LoVo (cell line): ENCODE data around the gene ZCCHC3.
A peak's percentile ranks its signal among the peaks of the same experiment; 100 is the strongest.

ENCODE experiments used
- DNase-seq: peaks from one replicate; pipeline ENCODE4 v3.0.0-alpha.2; 2016; ENCODE audit warnings: low spot score

ZCCHC3 gene

DNA sequence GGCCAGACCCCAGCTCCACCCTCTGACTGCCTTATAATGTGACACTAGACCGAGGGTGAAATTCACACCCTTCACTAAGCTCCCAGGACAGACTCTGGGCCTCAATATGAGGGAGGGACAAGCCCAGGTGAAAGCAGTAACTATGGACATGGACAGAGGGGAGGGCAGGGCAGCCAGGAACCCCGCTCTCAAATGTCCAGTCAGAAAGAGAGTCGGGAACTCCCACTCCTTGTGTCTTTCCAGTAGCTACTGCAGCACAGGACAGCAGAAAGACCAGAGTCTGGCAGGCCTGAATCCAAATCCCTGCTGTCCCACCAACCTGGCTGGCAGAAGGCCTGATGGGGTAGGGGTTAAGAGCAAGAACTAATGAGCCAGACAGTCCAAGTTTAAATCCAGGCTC, 13.2 kb upstream of the ZCCHC3 start:
- no peak for DNase-seq

DNA sequence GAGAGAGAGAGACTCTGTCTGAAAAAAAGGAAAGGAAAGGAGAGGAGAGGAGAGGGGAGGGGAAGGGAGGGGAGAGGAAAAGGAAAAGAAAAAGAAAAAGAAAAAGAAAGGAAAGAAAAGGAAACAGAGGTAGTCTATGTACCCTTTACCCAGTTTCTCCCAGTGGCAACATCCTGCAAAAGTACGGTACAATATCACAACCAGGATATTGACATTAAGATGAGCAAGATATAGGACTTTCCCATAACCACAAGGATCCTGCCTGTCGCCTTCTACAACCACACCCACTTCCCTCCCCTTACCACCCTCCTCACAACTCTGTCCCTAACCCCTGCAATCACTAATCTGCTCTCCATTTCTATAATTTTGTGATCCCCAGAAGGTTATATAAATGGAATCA, 10.9 kb upstream of the ZCCHC3 start:
- DNase-seq, result no peak

DNA sequence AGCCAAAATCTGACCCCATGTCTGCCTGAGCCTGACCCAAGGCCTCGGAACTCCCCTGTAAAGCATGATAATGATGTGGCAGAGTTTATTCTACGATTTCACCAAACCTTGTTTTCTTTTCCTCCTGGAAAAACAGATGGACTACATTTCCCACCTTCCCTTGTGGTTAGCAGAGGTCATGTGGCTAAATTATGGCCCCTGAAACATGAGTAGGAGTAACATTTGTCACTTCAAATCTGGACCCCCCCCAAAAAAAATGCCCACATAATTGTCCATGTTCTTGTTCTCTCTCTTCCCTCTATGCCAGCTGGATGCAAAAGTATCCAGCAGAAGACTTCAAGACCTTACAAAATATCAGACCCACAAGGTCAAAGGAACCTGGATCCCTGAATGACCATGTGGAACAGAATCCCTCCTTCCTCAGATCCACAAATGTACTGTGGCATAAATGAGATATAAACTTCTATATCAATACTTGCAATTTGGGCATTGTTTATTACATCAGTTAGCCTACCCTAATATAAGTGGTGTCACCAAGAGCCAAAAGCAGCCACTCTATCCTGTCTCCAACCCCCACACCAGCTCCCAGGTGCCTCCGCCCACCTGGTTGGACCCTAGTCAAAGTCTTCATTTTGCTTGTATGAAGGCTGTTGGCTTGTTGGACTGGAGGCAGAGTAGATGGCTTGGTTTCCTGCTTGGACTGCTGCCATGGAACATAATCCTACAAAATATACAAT, 8.2 kb upstream of the ZCCHC3 start:
- no peak for DNase-seq

DNA sequence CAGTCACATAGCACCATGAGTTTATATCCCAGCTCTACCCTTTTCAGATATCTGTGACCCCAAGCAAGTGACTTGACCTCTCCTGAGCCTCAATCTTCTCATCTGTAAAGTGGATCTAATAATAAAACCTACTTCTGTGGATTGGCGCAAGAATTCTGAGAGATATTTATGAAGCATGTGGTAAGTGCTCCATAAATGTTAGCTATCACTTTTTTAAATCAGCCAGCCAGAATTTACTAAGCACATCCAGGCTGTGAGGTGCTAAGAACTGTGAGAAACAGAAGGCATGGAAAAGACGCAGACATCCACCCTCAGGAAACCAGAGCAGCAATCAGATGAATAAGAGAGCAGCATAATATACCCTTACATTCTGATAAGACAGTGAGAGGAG, 7.7 kb upstream of the ZCCHC3 start:
- no peak for DNase-seq

DNA sequence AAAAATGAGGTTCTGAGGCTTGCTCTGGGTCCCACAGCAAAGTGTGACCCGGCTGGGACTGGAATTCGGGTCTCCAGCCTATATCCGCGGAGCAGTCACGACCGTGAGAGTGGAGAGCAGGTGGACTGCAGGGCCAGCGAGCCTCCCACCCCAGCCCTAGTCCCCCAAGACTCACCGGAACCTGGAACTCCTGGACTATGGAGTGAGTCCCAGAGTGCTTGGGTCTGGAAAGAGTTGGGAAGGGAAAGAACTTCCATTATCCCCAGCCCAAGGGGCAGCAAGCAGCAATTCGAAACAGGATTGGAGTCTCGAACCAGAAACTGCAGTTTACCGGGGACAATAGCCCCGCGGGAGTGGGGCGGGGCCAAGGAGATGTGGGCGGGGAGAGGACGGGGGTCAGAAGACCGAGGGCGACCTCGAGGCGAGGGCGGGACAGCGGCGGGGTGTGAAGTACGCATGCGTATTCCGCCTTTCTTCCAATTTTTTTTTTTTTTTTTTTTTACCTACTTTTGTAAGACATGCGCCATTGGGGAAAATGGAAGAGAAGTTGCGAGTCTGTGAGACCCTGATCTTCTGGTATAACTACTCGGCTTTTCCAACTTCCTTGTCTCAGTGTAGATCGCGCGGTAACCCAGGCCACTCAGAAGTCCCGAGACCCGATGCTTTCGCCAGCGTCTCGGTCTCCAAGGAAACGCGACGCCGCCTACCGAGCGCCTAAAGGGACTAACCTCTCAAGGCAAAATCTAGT, 7.1 kb upstream of the ZCCHC3 start, which contains the start of gene C20orf96:
TSS of gene C20orf96 (minus strand) at position 667 of the 748 bp plus-strand sequence. CDS start at position 527, 140 bp downstream.
- DNase-seq, result peak; percentile 90

DNA sequence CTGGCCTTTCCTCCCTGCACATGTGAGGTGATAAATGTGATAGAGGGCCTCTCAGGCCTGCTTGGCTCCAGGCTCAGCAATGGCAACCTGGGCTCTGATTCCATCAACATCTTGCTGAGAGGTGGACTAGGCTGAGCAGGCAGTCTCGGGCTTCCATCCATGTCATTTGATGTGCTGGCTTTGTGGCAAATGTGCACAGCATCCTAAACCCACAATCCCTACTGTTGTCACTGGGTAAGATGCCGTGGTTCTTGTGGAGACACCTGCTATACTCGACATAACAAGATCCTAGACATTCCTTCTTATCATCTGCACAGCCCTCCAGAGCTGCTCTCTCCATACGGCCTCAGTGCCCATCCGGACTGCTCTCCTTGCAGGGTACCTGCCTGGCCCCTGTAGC, 2.8 kb upstream of the ZCCHC3 start:
- no peak for DNase-seq

DNA sequence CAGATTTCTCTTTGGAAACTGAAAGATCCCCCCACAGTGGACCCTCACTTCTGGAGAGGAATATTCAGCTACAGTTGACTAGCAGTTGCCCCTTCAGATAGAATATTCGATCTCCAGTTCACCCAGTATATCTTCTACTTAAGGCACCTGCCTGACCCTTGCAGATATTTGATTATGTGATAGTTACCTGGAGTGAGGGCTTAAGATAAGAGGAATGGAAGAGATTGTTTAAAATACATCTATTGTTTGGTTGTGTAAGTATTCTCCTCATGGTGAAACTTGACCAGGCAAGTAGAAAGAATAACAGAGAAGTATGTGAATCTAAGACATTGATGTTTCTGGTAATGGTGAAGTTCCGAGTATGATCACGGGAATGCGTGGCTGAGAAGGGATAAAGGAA, 1.6 kb upstream of the ZCCHC3 start:
- no peak for DNase-seq

DNA sequence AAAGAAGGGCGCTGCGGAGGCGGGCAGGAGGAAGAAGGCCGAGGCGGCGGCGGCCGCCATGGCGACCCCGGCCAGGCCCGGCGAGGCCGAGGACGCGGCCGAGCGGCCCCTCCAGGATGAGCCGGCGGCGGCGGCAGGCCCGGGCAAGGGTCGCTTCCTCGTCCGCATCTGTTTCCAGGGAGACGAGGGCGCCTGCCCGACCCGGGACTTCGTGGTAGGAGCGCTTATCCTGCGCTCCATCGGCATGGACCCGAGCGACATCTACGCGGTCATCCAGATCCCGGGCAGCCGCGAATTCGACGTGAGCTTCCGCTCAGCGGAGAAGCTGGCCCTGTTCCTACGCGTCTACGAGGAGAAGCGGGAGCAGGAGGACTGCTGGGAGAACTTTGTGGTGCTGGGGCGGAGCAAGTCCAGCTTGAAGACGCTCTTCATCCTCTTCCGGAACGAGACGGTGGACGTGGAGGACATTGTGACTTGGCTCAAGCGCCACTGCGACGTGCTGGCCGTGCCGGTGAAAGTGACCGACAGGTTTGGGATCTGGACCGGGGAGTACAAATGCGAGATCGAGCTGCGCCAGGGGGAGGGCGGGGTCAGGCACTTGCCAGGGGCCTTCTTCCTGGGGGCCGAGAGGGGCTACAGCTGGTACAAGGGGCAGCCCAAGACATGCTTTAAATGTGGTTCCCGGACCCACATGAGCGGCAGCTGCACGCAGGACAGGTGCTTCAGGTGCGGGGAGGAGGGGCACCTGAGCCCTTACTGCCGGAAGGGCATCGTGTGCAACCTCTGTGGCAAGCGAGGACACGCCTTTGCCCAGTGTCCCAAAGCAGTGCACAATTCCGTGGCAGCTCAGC, 780 bp downstream of the ZCCHC3 start:
- peak; percentile 58 for DNase-seq

DNA sequence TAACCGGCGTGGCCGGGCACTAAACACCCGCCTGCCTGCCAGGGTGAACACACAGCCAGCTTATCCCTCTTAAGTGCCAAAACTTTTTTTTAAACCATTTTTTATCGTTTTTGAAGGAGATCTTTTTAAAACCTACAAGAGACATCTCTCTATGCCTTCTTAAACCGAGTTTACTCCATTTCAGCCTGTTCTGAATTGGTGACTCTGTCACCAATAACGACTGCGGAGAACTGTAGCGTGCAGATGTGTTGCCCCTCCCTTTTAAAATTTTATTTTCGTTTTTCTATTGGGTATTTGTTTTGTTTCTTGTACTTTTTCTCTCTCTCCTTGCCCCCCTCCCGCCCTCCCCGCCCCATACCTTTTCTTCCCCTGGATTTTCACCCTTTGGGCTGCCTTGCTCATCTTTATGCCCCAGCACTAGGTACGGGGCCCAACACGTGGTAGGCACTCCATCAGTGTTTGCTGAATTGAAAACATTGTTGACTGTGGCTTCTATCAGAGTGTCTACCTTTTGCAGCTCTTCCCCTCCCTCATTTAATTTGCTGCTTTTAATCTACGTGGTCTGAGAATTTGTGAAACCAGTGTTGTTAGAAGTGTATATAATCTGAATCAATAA, 1.5 kb downstream of the ZCCHC3 start:
- DNase-seq, result no peak

DNA sequence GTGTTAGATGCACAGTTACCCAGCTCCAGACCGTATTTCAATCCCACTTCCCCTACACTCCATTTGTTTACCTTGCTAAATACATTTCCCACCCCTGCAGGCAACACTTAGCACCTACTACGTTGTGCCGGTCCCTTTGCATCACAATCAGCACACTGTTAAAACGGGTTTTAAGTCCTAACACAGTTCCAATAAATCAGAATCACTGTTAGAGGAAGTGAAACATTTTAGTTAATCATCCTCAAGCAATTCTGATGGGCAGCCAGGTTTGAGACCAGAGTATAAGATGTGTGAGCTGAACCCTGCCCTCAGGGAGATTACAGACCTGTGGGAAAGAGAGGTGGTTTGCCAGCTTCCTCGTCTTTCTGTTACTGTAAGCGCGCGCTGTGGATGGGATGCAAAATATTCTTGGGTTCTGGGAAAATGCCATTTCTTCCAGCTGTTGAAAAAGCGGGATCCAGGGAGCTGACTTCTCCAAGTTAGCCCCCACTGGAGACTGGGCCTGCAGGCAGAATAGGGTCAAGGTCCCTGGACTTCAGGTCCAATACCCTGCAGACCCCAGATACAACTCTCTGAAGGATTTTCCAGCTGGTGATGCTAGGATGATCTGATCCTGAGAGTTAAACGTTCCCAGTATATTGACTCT, 3.1 kb downstream of the ZCCHC3 start:
- DNase-seq, result no peak

DNA sequence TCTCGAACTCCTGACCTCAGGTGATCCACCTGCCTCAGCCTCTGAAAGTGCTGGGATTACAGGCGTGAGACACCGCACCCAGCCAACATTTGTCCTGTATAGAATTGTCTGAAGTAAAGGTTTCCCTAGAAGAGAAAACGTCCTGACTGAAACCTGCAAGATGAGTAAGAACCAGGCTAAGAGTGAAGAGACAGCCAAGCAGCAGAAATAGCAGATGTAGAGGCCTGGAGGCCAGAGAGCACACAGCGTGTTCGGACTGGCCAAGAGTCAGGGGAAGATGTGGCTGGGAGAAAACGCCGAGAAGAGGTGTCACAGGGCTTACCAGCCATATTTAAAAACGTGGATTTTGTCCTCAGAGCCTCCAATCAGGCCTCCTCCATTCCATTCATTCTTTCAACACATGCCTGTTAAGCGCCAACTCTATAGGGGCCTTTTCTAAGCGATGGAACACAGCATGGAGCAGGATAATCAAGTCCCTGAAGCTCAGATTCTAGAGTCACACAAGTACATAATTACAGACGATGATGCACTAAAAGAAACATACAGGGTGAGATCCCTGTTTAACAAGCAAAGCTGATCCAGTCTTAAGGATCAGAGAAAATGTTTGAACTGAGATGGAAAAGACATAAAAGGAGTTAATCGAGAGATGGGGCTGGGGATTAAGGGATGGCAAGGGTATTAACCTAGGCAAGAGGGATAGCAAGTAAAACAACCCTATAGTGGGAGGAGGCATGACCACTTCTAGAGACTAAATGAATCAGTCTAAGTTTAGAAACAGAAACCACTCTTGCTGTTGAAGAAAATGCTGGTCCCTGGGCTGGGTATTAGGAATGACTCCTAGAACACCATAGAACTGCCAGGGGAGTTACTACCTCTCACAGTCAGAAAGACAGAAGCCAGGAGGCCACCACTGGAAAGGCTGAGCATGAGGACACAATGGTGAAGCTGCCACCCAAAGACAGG, 4.8 kb downstream of the ZCCHC3 start:
- no peak for DNase-seq

DNA sequence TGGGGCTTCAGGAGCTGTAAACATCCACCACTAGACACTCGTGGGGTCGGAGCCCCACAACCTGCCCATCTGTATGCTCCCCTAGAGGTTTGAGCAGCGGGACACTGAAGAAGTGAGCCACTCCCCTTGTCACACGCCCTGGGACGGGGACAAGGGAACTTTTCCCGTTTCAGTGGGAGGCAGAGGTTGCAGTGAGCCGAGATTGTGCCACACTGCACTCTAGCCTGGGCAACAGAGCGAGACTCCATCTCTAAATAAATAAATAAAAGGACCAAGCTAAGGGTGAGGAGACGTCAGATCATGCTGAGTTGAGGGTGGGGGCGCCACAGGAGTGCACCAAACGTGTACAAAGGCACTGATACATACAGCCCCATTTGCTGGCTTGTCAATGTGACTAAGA, 8.4 kb downstream of the ZCCHC3 start:
- no peak for DNase-seq

DNA sequence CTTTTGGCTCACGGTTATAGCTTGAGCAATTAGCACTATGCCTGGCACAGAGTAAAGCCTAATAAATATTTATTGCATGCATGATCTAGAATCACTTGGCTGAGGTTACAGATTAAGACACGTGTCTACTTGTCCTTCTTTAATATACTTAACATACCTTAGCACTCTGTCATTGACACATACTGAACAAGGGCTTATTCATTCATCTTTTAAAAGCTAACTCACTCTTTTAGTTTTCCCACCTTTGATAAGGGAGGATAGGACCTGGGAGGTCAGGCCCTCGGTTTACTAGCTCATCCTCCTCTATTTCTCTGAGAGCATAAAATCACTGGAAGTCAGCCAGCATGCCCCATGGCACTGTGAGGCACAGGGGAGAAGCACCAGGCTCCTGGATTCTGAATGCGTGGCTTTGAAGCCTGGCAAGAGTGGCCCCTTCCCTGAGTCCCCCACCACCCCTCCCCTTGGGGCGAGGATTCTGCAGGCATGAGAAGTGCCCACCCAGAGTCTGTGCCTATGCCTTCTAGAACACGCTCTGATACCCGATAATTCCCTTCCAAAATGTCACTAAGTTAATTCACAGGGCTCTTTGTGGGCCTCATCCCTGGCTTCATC, 11.2 kb downstream of the ZCCHC3 start:
- no peak for DNase-seq

DNA sequence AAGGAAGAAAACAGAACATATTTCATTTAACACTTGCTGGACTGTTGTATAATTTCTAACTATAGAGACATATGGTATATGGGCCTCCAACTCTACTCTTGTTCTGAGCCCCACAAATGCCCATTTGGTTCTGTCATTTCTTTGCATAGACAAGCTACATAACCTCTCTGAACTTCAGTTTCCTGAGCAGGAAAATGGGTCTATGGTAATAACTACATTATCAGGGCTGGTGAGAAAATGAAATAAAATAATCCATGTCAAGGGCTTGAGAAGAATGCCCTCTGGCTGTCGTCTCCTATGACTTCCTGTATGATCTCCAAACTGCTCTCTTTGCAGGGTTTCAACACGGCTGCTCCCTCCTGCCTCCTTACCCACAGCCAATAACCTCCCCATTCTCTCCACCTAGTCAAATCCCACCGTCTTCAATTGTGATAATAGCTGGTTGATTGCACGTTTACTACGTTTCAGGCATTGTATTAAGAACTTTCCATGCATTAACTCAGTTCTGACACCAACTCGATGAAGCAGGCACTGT, 12.0 kb downstream of the ZCCHC3 start:
- DNase-seq, result no peak

DNA sequence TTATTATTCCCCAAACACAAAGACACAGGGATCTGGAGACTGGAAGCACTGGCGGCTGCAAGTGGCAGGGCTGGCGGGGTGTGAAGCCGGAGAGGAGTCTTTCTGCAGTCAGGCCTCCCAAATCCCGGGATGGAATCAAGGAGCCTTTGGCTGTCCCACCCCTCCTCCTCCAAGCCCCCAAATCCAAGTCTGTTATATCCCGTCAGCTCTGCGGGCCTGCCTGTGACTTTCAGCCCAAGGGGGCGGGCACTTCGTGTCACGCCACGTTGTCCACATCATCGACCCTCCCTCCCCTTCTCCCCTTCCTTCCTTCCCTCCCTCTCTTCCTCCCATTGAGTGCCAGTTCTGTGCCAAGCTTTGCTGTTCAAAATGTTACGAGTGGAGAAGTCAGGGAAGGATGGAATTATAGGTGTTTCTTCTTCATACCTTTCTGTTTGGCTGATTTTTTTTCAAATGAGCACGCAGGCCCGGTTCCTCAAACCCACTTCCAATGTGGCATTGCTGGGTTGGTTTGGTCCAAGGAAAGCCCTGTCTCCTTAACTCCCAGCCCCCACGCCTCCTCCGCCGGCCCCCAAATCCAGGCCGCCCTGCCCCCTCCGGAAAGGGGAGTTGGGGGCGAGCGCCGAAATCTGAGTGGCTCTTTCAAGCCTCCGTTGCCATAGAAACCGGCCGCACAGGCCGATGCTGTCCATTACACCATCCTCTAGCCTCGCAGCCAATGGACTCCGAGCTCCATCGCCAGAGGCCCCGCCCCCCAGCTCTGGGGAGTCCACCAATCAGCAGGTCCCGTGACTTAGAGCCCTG, 12.7 kb downstream of the ZCCHC3 start:
- DNase-seq, result no peak

DNA sequence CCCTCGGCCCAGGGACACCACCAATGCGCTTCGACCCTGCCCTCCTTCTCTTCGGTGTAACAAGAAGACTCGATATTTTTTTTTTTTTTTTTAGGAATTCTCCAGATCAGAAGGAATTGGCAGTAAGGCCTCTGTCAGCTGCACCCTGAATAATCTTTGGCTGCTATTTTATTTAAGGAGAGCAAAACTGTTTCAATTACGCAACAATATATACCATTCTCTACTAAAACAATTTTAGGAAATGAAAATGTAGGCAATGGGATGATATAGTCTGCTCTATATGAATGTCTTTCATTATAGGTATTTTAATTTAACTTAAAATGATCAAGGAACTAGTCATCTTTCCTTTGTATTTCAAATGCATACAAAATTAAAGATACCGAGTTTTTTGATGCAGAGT, 13.3 kb downstream of the ZCCHC3 start:
- no peak for DNase-seq

DNA sequence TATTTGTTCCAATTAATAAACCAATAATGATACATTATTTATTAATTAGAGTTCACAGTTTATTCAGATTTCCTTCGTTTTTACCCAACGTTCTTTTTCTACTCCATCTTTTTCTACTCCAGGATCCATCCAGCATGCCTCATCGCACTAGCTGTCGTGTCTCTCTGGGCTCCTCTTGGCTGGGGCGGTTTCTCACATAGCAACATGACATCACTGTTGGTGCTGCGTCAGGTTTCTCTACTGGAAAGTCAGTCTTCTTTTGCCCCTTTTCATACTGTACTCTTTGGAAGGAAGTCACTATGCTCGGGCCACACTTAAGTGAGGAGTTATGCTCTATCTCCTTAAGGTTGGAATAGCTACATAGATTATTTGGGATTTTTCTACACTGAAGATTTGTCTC, 14.2 kb downstream of the ZCCHC3 start:
- DNase-seq, result no peak

DNA sequence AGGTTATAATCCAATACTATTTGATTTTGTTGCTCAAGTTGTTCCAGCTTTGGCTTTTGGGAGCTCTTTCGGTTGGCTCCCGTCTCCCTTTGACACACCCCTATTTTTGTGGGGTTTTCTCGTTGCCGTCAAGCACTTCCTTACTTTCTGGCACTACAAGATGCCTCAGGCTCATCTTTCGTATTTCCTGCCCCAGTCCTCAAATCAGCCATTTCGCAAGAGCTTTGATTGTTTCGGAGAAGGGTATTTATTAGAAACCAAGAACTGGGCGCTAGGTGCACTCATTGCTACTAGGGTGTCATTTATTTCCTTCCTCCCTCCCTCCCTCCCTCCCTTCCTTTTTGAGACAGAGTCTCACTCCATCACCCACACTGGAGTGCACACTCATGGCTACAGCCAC, 14.7 kb downstream of the ZCCHC3 start:
- no peak for DNase-seq

DNA sequence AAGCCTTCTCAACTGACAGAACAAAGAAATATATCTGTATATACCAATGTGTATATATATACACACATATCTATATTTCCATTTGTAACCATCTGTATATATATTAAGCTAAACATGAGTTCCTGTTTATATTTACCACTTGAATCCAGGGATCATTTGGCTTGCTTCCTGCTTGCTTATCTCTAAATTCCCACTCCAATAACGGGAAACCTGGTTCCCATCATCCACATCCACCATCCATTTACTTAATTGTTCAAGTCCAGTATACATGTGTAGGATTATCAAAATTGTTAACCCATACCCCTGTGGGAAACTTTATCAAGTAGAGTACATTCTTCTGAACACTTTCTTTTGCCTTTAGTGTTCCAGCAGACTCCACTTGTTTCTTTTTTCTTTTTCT, 15.5 kb downstream of the ZCCHC3 start:
- DNase-seq, result no peak
